DND-41 (cell line): ENCODE measurements around the gene RDH16.
"Not testable (repeated sequence)": the region's sequence is repeated elsewhere in the genome, so short reads cannot be mapped to it uniquely, and the experiment has no call there.

Experiments
- CTCF ChIP-seq: IDR thresholded peaks from 2 replicates; pipeline ENCODE4 v1.5.1; 2012; ENCODE audit warnings: borderline replicate concordance, low read length, moderate library complexity, mild to moderate bottlenecking; ENCODE audit not compliant: poor library complexity, severe bottlenecking; ENCODE audit errors: extremely low read depth
- EZH2 ChIP-seq: IDR thresholded peaks from 3 replicates; pipeline ENCODE4 v1.6.1; 2012; ENCODE audit warnings: borderline replicate concordance, low read depth, mild to moderate bottlenecking, moderate library complexity, low read length, inconsistent platforms; ENCODE audit not compliant: severe bottlenecking

- TF ChIP-seq CTCF, EZH2: not testable (repeated sequence)
Measured at GRCh38 chr12:56985714-56986113, 28.3 kb upstream of the RDH16 start.
